H1 (cell line): ENCODE data around the gene MUC16. TPM values are rescaled to one million over a fixed set of nuclear protein-coding genes. Genes with fewer than 3 reads are reported as not detected.

ENCODE experiments used
- CTCF ChIA-PET: fragments of 300-600 bp; sonication (Branson Sonifier 250); formaldehyde crosslinking; loops from one replicate; lab custom pipeline; 2021; ENCODE audit not compliant: partially characterized antibody; lab: Charles Lee
- POLR2A ChIA-PET: fragments of 300-600 bp; sonication (Branson Sonifier 250); formaldehyde crosslinking; loops from one replicate; lab custom pipeline; 2021; ENCODE audit warnings: inconsistent platforms; ENCODE audit not compliant: partially characterized antibody; lab: Charles Lee
- DNase-seq, 2 experiments: peaks; one replicate each; pipeline versions ENCODE4 v3.0.0 to v3.0.0-alpha.2; 2010 to 2022; ENCODE audit warnings: low spot score in 2 of 2, low read depth in 1 of 2, mixed read lengths in 1 of 2
- FAIRE-seq: peaks from 2 replicates; lab custom pipeline; 2011; peaks lifted over from hg19 to GRCh38; lab: Jason Lieb, UNC
- H2AFZ ChIP-seq: 2 replicates; pipeline ENCODE4 v1.8.1; 2012; ENCODE audit warnings: low read length, inconsistent platforms
- H2AK5ac ChIP-seq: 2 replicates; pipeline ENCODE4 v1.6.1; 2013; ENCODE audit warnings: low read depth, low read length
- H2BK120ac ChIP-seq: replicated peaks from 2 replicates; pipeline ENCODE3; 2013; ENCODE audit warnings: low read depth, low read length, inconsistent platforms
- H2BK12ac ChIP-seq: 2 replicates; pipeline ENCODE4 v1.6.1; 2013; ENCODE audit warnings: low read depth, low read length
- H2BK15ac ChIP-seq: 2 replicates; pipeline ENCODE4 v1.6.1; 2013; ENCODE audit warnings: low read length
- H2BK20ac ChIP-seq: 2 replicates; pipeline ENCODE4 v1.6.1; 2013; ENCODE audit warnings: low read length
- H2BK5ac ChIP-seq: 2 replicates; pipeline ENCODE4 v1.6.1; 2013; ENCODE audit warnings: low read depth, low read length
- H3K14ac ChIP-seq: 2 replicates; pipeline ENCODE4 v1.6.1; 2013; ENCODE audit warnings: inconsistent platforms; ENCODE audit not compliant: insufficient read length
- H3K18ac ChIP-seq: 2 replicates; pipeline ENCODE4 v1.6.1; 2013; ENCODE audit warnings: low read length; ENCODE audit errors: extremely low read depth
- H3K23ac ChIP-seq: 2 replicates; pipeline ENCODE4 v1.6.1; 2013; ENCODE audit warnings: inconsistent platforms; ENCODE audit not compliant: insufficient read length
- H3K23me2 ChIP-seq: 2 replicates; pipeline ENCODE4 v1.6.1; 2013; ENCODE audit warnings: low read depth, low read length
- H3K27ac ChIP-seq: 2 replicates; pipeline ENCODE4 v1.6.1; 2011; ENCODE audit warnings: low read depth, low read length, inconsistent platforms
- H3K27me3 ChIP-seq, 4 experiments: replicated peaks in 1 of 4; 1 replicate in 1 of 4; 2 replicates in 3 of 4; pipeline versions ENCODE4 v1.6.1 to v1.8.1; 2011 to 2013; ENCODE audit warnings: low read length in 3 of 4, mild to moderate bottlenecking in 3 of 4, inconsistent platforms in 2 of 4, mixed read lengths in 2 of 4, moderate library complexity in 1 of 4; ENCODE audit not compliant: control insufficient read depth in 3 of 4, insufficient read depth in 3 of 4; ENCODE audit errors: extremely low read depth in 1 of 4
- H3K36me3 ChIP-seq, 4 experiments: 2 replicates each; pipeline versions ENCODE4 v1.6.1 to v1.8.1; 2011 to 2013; ENCODE audit warnings: mild to moderate bottlenecking in 4 of 4, low read length in 3 of 4, moderate library complexity in 2 of 4, control low read depth in 1 of 4, inconsistent platforms in 1 of 4; ENCODE audit not compliant: insufficient read depth in 4 of 4, control insufficient read depth in 2 of 4
- H3K4ac ChIP-seq: replicated peaks from 2 replicates; pipeline ENCODE3; 2013; ENCODE audit warnings: low read length, low read depth, mixed read lengths, inconsistent platforms; ENCODE audit not compliant: insufficient read length
- H3K4me1 ChIP-seq, 4 experiments: replicated peaks in 1 of 4; 1 replicate in 1 of 4; 2 replicates in 3 of 4; pipeline versions ENCODE4 v1.6.1 to v1.8.1; 2011 to 2013; ENCODE audit warnings: low read length in 3 of 4, inconsistent platforms in 2 of 4, mixed read lengths in 1 of 4; ENCODE audit not compliant: insufficient read depth in 4 of 4, control insufficient read depth in 3 of 4
- H3K4me2 ChIP-seq, 2 experiments: 2 replicates each; pipeline versions ENCODE4 v1.6.1 to v1.8.1; 2011 to 2013; ENCODE audit warnings: low read depth in 2 of 2, low read length in 2 of 2, control low read depth in 1 of 2, inconsistent platforms in 1 of 2, mild to moderate bottlenecking in 1 of 2; ENCODE audit not compliant: insufficient read depth in 1 of 2
- H3K4me3 ChIP-seq, 4 experiments: fragments of 200-600, 300-600 bp in 1 of 4; sonication (generic), shearing (Covaris generic), sonication (Bioruptor Twin) in 1 of 4; 2 replicates each; pipeline versions ENCODE4 v1.5.1 to v1.8.1; 2011 to 2016; ENCODE audit warnings: low read length in 4 of 4, low read depth in 3 of 4, control low read depth in 2 of 4, inconsistent platforms in 2 of 4, mild to moderate bottlenecking in 2 of 4, mixed read lengths in 1 of 4, moderate library complexity in 1 of 4; ENCODE audit not compliant: insufficient read depth in 2 of 4; ENCODE audit errors: extremely low read depth in 1 of 4
- H3K56ac ChIP-seq: replicated peaks from 2 replicates; pipeline ENCODE3; 2013; ENCODE audit warnings: low read depth, mild to moderate bottlenecking, mixed read lengths, low read length, inconsistent platforms; ENCODE audit not compliant: insufficient read length
- H3K79me1 ChIP-seq: 2 replicates; pipeline ENCODE4 v1.6.1; 2013; ENCODE audit warnings: low read depth, low read length, control low read depth
- H3K79me2 ChIP-seq, 2 experiments: 2 replicates each; pipeline versions ENCODE4 v1.6.1 to v1.8.1; 2012 to 2013; ENCODE audit warnings: low read length in 2 of 2, mild to moderate bottlenecking in 2 of 2, inconsistent platforms in 1 of 2; ENCODE audit not compliant: insufficient read depth in 2 of 2, control insufficient read depth in 1 of 2
- H3K9ac ChIP-seq, 4 experiments: replicated peaks in 1 of 4; 1 replicate in 1 of 4; 2 replicates in 3 of 4; pipeline versions ENCODE4 v1.6.1 to v1.8.1; 2011 to 2013; ENCODE audit warnings: low read depth in 3 of 4, low read length in 3 of 4, control low read depth in 2 of 4, mild to moderate bottlenecking in 2 of 4, moderate library complexity in 2 of 4, inconsistent platforms in 1 of 4; ENCODE audit errors: extremely low read depth in 1 of 4
- H3K9me3 ChIP-seq, 2 experiments: 2 replicates each; pipeline versions ENCODE4 v1.6.1 to v1.8.1; 2012 to 2013; ENCODE audit warnings: mild to moderate bottlenecking in 2 of 2, moderate library complexity in 2 of 2, control low read depth in 1 of 2, inconsistent platforms in 1 of 2, low read depth in 1 of 2, low read length in 1 of 2, mixed read lengths in 1 of 2; ENCODE audit not compliant: insufficient read depth in 2 of 2
- H4K20me1 ChIP-seq, 2 experiments: replicated peaks in 1 of 2; 2 replicates each; pipeline versions ENCODE3 to v1.8.1; 2011 to 2013; ENCODE audit warnings: inconsistent platforms in 2 of 2, low read length in 2 of 2, mild to moderate bottlenecking in 1 of 2; ENCODE audit not compliant: insufficient read depth in 2 of 2, control insufficient read depth in 1 of 2
- H4K5ac ChIP-seq: 2 replicates; pipeline ENCODE4 v1.6.1; 2013; ENCODE audit warnings: low read length, low read depth, mixed read lengths, inconsistent platforms; ENCODE audit not compliant: insufficient read length
- H4K8ac ChIP-seq: 2 replicates; pipeline ENCODE4 v1.8.0; 2013; ENCODE audit warnings: mild to moderate bottlenecking, moderate library complexity, low read length, inconsistent platforms; ENCODE audit not compliant: insufficient read depth; ENCODE audit errors: extremely low read depth
- H4K91ac ChIP-seq: replicated peaks from 2 replicates; pipeline ENCODE3; 2013; ENCODE audit warnings: low read length, mixed read lengths, inconsistent platforms; ENCODE audit not compliant: insufficient read length
- ATF2 ChIP-seq: IDR thresholded peaks from 2 replicates; pipeline ENCODE4 v1.6.1; 2012; ENCODE audit warnings: low read length, inconsistent platforms
- BRCA1 ChIP-seq: IDR thresholded peaks from 2 replicates; pipeline ENCODE4 v1.6.1; 2012; ENCODE audit warnings: low read depth, low read length, improper control_type of control experiment
- CBX8 ChIP-seq: fragments of 300-800, 300-1000 bp; sonication (generic); IDR thresholded peaks from 2 replicates; pipeline ENCODE4 v1.7.1; 2016; ENCODE audit warnings: low read depth, low read length, borderline replicate concordance
- CTBP2 ChIP-seq: IDR thresholded peaks from 2 replicates; pipeline ENCODE4 v1.7.0; 2011; ENCODE audit warnings: borderline replicate concordance, mild to moderate bottlenecking, moderate library complexity, mixed read lengths, low read length; ENCODE audit not compliant: insufficient read depth, insufficient read length
- NANOG ChIP-seq: IDR thresholded peaks from 2 replicates; pipeline ENCODE4 v1.6.1; 2011; ENCODE audit warnings: low read length, low read depth, mild to moderate bottlenecking, inconsistent platforms; ENCODE audit not compliant: insufficient read depth, poor library complexity, severe bottlenecking
- WGBS, 2 experiments: shearing (Covaris generic) in 1 of 2; methylation state at CpG; one replicate each; pipeline versions ENCODE4 v1.1.6 to v1.1.7; 2013 to 2015; ENCODE audit warnings: low lambda C conversion rate in 2 of 2, mixed read lengths in 2 of 2, inconsistent platforms in 1 of 2, low coverage in 1 of 2, missing lambda C conversion rate in 1 of 2; ENCODE audit not compliant: insufficient replicate concordance in 2 of 2, insufficient coverage in 1 of 2, insufficient read length in 1 of 2; ENCODE audit errors: extremely low coverage in 1 of 2, missing lambda C conversion rate in 1 of 2; 5-methylcytosine and 5-hydroxymethylcytosine counted together
- polyA plus RNA-seq, 7 experiments: library from polyadenylated mRNA; depleted of rRNA in 3 of 7; stranded (reverse) in 5 of 7; unstranded in 2 of 7; fragments of >200 nt in 5 of 7; fragments of 200-250 nt in 2 of 7; gene quantifications; 1 replicate in 5 of 7; 2 replicates in 1 of 7; 4 replicates in 1 of 7; pipeline versions ENCODE4 v1.2.1 to v1.2.3, GENCODE V29; 2011 to 2013; ENCODE audit warnings: missing spikeins in 2 of 7, mixed read lengths in 2 of 7
- total RNA-seq: library from RNA; stranded (reverse); fragmentation: NEBNext Ultra II Directional; extraction: Animal tissue kit (Norgen Biotek cat#: 25700); gene quantifications from 2 replicates; pipeline ENCODE4 v1.2.1, GENCODE V29; 2021
- TF ChIP-seq, protein P1 (sequence below): IDR thresholded peaks from 2 replicates; pipeline ENCODE4 v1.6.1; 2011; ENCODE audit warnings: low read length, improper control_type of control experiment

Gene MUC16
- total and polyA plus RNA-seq, 2 of the 8 experiments (the other 6 are each of a cell fraction or from before 2014, with no cell fraction given) = 0.17 to 0.60 TPM

DNA sequence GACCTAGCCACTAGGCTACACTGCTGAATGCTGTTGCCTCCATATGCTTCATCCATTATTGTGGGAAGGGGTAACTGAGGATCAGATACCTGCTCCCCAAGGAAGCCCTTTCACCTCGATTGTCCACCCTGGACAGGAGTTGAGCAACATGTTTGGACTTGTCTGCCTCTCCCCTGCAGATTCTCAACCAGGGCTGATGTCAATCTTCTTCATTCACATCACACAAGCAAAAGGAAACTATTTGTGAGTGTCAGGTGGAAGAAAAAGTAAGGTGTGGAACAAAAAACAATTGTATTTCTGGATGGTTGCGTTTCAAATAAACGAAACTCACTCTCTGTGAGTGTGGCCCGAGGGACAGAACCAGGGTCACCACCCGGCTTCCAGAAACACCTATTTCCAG, 29.5 kb upstream of the MUC16 start:
- 81% methylated on average over 5 of the region's 5 CpGs; no CpG with 5 or more reads in 1 of the 2 experiments for WGBS, 2 experiments
- Histone ChIP-seq H3K23me2 (peaks cover 4% of the 10 kb centered on the region; the same call in 1 of the 2 replicates), H3K79me2 (no peaks in the 10 kb centered on the region), H2BK5ac (peak overlapping the region; percentile 73; the same call in 1 of the 2 replicates), H3K4me3 (no peak overlapping the region), H3K23ac (no peak overlapping the region), H3K56ac (no peak overlapping the region), H2BK15ac (no peak overlapping the region), H3K79me1 (no peaks in the 10 kb centered on the region), H3K9ac (0 out of 7 replicates have a peak overlapping the region, but pooled peaks of 1 of the 4 experiments have one; percentile 5), H3K36me3 (no peaks in the 10 kb centered on the region; a peak in 1 of 8 replicates), H3K14ac (no peak overlapping the region), H3K4ac (peak overlapping the region; percentile 9), H2BK120ac (no peak overlapping the region), H3K9me3 (no peaks in the 10 kb centered on the region), H3K27ac (no peak overlapping the region; the same call in 1 of the 2 replicates), H2BK20ac (no peak overlapping the region), H4K8ac (no peak overlapping the region), H4K5ac (no peak overlapping the region), H2AFZ (peak overlapping the region; percentile 65), H4K91ac (peak overlapping the region; percentile 36), H3K27me3 (no peaks in the 10 kb centered on the region), H2BK12ac (no peak overlapping the region), H3K4me2 (no peak overlapping the region), H2AK5ac (no peak overlapping the region; the same call in 1 of the 2 replicates), H4K20me1 (no peaks in the 10 kb centered on the region), H3K4me1 (no peaks in the 10 kb centered on the region), H3K18ac (peak overlapping the region; percentile 19; the same call in 1 of the 2 replicates)
- DNase-seq (no peak), FAIRE-seq (no peak)
- POLR2A ChIA-PET = interaction anchor here (1.8 kb wide), 1 partner anchor 15 kb away, joined by 5 read pairs; no protein-coding TSS in a partner anchor
- TF ChIP-seq CBX8 (no peak), NANOG (no peak), ATF2 (no peak), CTBP2 (no peak), BRCA1 (no peak)
- TF ChIP-seq, protein P1, sequence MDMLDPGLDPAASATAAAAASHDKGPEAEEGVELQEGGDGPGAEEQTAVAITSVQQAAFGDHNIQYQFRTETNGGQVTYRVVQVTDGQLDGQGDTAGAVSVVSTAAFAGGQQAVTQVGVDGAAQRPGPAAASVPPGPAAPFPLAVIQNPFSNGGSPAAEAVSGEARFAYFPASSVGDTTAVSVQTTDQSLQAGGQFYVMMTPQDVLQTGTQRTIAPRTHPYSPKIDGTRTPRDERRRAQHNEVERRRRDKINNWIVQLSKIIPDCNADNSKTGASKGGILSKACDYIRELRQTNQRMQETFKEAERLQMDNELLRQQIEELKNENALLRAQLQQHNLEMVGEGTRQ = no peak
- TF ChIP-seq, all 59 proteins: peak for 0
- CTCF ChIA-PET = interaction anchor here (0.7 to 1.6 kb wide), 4 partner anchors 10 to 17 kb away, joined by 3 to 4 read pairs (median 3); no protein-coding TSS in a partner anchor
